HFFc6 (cell line): ENCODE data around the gene DGKQ. TPM values are rescaled to one million over a fixed set of nuclear protein-coding genes. Genes with fewer than 3 reads are reported as not detected.

Experiments
- DNase-seq: peaks from one replicate; pipeline ENCODE4 v3.0.0-alpha.2; 2018
- H3K27ac Mint-ChIP-seq: 2 replicates; pipeline ENCODE4 v1.8.0; 2020; ENCODE audit warnings: mild to moderate bottlenecking, mixed read lengths
- H3K27me3 Mint-ChIP-seq: 2 replicates; pipeline ENCODE4 v1.8.0; 2021; ENCODE audit warnings: mild to moderate bottlenecking, moderate library complexity, mixed read lengths; ENCODE audit not compliant: insufficient read depth
- H3K36me3 Mint-ChIP-seq: 2 replicates; pipeline ENCODE4 v1.8.0; 2021; ENCODE audit warnings: low read depth, mixed read lengths
- H3K4me1 Mint-ChIP-seq: 2 replicates; pipeline ENCODE4 v1.8.0; 2020; ENCODE audit warnings: low read depth, mixed read lengths
- H3K4me3 Mint-ChIP-seq: 2 replicates; pipeline ENCODE4 v1.8.0; 2020; ENCODE audit warnings: mild to moderate bottlenecking, moderate library complexity, mixed read lengths
- H3K9me3 Mint-ChIP-seq: 2 replicates; pipeline ENCODE4 v1.8.0; 2020; ENCODE audit warnings: mild to moderate bottlenecking, mixed read lengths
- total RNA-seq, 6 experiments: library from RNA; stranded (reverse); fragmentation: NEBNext Ultra II Directional; extraction: Animal tissue kit (Norgen Biotek cat#: 25700); gene quantifications; 2 replicates in 1 of 6; 3 replicates in 5 of 6; pipeline ENCODE4 v1.2.3, GENCODE V29; 2021
- TF ChIP-seq, protein P1 (sequence below): fragments of 200-600 bp; sonication (generic); IDR thresholded peaks from 2 replicates; pipeline ENCODE4 v1.5.0; 2021; ENCODE audit warnings: antibody characterized with exemption, mild to moderate bottlenecking

Gene DGKQ
- total RNA-seq, 6 experiments from 2014 or later = 11.3 to 14.9 (median 13.1) TPM

DNA sequence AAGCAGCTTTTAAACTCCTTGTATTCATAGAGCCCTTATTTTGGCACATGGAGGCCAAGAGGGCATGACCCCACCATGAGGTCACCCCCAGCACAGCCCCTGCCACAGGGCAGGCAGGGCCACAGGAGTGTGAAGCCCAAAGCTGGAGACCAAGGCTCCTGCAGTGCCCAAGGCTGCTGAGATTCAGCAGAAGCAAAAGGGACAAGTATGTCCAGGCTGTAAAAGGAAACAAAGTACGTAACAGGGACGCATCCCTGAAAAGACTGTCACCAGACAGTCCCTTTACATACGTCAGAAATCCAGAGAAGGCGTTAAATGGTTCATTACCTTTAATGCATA lies 60.1 kb downstream of the DGKQ start:
- Mint-ChIP-seq H3K27me3 (no peaks in the 10 kb centered on the region; the same call in 1 of the 2 replicates), H3K36me3 (peaks cover 20% of the 10 kb centered on the region; the same call in 1 of the 2 replicates), H3K4me3 (no peak overlapping the region), H3K4me1 (peaks cover 13% of the 10 kb centered on the region; the same call in 1 of the 2 replicates), H3K27ac (no peak overlapping the region), H3K9me3 (peaks cover 6% of the 10 kb centered on the region)
- TF ChIP-seq, protein P1, sequence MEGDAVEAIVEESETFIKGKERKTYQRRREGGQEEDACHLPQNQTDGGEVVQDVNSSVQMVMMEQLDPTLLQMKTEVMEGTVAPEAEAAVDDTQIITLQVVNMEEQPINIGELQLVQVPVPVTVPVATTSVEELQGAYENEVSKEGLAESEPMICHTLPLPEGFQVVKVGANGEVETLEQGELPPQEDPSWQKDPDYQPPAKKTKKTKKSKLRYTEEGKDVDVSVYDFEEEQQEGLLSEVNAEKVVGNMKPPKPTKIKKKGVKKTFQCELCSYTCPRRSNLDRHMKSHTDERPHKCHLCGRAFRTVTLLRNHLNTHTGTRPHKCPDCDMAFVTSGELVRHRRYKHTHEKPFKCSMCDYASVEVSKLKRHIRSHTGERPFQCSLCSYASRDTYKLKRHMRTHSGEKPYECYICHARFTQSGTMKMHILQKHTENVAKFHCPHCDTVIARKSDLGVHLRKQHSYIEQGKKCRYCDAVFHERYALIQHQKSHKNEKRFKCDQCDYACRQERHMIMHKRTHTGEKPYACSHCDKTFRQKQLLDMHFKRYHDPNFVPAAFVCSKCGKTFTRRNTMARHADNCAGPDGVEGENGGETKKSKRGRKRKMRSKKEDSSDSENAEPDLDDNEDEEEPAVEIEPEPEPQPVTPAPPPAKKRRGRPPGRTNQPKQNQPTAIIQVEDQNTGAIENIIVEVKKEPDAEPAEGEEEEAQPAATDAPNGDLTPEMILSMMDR = no peak
- DNase-seq = no peak

DNA sequence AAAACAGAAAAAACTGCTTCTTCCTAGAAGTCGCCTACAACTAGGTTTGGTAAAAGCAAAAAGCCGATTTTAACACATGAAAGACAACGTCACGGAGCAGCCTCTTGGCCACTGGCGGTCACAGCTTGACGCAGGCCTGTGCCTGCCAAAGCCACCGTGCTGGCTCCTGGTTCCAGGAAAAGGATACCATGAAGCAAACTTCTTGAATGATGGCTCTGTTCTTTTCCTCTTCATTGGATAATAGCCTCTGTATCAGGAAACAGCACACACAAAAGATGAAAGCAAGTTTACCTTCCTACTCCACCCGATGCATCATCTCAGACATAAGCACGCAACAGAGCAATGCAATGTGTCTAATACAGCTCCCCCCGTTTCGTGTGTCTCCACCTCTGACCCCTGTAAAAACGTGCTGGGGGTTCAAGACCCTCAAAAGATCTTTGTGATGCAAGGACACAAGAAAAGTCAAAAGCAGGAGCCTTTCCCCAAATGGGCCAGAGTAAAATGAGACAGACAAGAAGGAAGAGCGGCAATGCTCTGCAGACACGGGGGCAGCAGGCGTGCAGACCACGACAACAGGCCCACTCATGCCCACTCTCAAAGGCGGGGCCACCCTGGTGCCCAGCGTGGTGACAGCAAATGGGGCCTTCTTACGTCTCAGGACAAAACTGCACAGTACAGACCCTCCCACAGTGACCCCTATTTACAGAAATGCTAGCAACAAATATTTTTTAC lies 60.7 kb downstream of the DGKQ start:
- H3K9me3 Mint-ChIP-seq = peaks cover under 1% of the 10 kb centered on the region; the same call in 1 of the 2 replicates
- no peak overlapping the region for H3K4me3 Mint-ChIP-seq
- TF ChIP-seq, protein P1 = no peak
- peaks cover 16% of the 10 kb centered on the region; the same call in 1 of the 2 replicates for H3K36me3 Mint-ChIP-seq
- DNase-seq = no peak
- H3K27ac Mint-ChIP-seq = no peak overlapping the region
- no peaks in the 10 kb centered on the region; the same call in none of the 2 replicates for H3K27me3 Mint-ChIP-seq
- peaks cover 13% of the 10 kb centered on the region; the same call in 1 of the 2 replicates for H3K4me1 Mint-ChIP-seq

DNA sequence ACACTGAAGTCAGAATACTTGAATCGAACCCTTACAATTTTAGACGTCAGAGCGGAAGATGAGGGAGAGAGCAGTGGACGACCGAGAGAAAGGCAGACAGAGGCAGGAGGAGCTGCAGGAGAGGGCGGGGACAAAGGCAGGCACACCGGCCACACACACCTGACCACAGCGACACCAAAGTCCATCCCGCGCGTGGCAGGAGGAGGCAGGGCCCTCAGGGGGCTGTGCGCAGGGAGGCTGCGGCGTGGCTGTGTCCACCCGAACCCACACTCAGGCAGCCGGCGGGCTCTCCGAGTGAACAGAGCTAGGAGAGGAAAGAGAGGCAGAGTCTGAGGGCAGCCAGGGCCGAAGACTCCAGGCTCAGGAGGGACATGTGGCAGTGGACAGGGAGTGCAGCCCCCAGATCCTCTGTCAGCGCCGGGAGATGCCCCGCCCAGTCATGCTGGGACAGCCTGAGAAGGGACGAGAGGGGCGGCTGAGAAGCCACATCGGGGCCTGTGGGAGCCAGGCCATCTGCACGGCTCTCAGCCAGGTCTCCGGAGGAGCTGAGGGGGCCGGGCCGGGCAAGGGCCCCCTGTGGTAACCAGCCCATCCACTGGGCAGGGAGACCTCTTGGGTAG lies 61.4 kb downstream of the DGKQ start:
- no peaks in the 10 kb centered on the region; the same call in 1 of the 2 replicates for H3K9me3 Mint-ChIP-seq
- no peak for DNase-seq
- TF ChIP-seq, protein P1 = no peak
- no peak overlapping the region for H3K4me3 Mint-ChIP-seq
- H3K4me1 Mint-ChIP-seq = peaks cover 6% of the 10 kb centered on the region; the same call in 1 of the 2 replicates
- no peak overlapping the region for H3K27ac Mint-ChIP-seq
- H3K36me3 Mint-ChIP-seq = peaks cover 10% of the 10 kb centered on the region
- H3K27me3 Mint-ChIP-seq = no peaks in the 10 kb centered on the region; the same call in none of the 2 replicates

DNA sequence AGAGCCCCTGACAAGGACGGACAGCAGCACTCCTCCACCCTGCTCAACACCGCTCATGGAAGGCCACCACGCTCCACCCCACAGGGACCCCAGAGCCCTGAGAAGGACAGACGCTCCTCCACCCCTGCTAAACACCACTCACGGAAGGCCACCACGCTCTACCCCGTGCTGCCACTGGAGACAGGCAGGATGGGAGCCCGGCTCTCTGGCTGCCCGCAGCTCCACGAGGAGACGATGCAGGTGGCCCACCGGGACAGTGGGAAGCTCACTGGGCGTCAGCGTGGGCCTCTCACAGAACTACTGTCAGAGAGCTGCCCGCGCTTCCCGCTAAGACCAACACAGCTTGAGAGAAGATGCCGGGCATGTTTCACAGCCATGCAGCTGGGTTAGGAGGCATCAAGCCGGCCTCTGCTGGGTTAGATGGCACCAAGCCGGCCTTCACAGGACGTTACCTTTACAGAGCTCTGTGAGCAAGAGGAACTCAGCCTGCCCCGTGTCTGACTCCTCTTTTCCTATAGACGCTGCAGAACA lies 62.1 kb downstream of the DGKQ start:
- H3K27me3 Mint-ChIP-seq = no peaks in the 10 kb centered on the region; the same call in none of the 2 replicates
- peaks cover 17% of the 10 kb centered on the region for H3K36me3 Mint-ChIP-seq
- no peak overlapping the region for H3K27ac Mint-ChIP-seq
- H3K4me1 Mint-ChIP-seq = peaks cover 6% of the 10 kb centered on the region; the same call in 1 of the 2 replicates
- H3K4me3 Mint-ChIP-seq = no peak overlapping the region
- H3K9me3 Mint-ChIP-seq = peaks cover 4% of the 10 kb centered on the region
- no peak for DNase-seq
- TF ChIP-seq, protein P1 = no peak

DNA sequence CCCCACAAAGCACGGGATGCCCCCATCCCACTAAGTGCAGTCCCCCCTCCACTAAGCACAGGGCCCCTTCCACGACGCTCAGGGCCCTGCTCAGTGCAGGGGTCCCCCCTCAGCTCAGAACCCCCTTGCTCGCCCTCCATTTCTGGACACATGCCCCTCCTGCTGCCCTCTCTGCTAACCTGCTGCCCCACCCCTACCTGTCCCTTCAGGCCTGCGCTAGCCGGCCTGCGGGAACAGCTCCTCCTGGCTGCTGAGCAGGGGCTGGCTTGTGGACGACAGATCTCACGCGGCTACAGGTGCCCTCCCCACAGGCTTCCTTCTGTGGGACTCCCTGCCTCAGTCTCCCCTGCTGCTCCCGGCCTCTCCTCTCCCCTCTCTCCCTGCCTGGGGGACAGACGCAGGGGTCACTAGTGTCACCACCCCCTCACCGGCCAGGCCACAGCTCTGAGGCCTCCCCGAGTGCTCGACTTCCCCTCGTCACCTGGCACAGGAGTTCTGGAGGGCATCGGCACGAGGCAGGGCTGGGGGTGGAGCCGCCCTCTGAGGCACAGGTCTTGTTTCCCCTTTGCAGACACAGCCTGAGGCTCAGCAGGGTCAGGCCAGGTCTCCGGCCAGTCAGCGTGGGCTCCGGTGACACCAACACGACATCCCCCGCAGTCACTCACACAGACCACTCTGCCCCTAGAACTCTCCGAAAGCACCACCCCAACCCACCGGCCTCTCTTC lies 62.8 kb downstream of the DGKQ start:
- H3K36me3 Mint-ChIP-seq = peaks cover 22% of the 10 kb centered on the region
- peaks cover 6% of the 10 kb centered on the region; the same call in 1 of the 2 replicates for H3K4me1 Mint-ChIP-seq
- no peak for DNase-seq
- H3K27ac Mint-ChIP-seq = no peak overlapping the region
- no peak overlapping the region for H3K4me3 Mint-ChIP-seq
- no peaks in the 10 kb centered on the region; the same call in none of the 2 replicates for H3K27me3 Mint-ChIP-seq
- peaks cover 4% of the 10 kb centered on the region for H3K9me3 Mint-ChIP-seq
- TF ChIP-seq, protein P1 = no peak
